Progenitor cell of endocrine pancreas (in vitro differentiated cells): ENCODE data around the gene ANAPC13. TPM values are rescaled to one million over a fixed set of nuclear protein-coding genes. Genes with fewer than 3 reads are reported as not detected.

Experiments
- DNase-seq: peaks from one replicate; pipeline ENCODE4 v3.0.0; 2021; ENCODE audit warnings: low spot score; ENCODE audit not compliant: unreplicated experiment
- H3K27ac Mint-ChIP-seq: 2 replicates; pipeline ENCODE4 v1.8.0; 2021; ENCODE audit warnings: mild to moderate bottlenecking, moderate library complexity, mixed read lengths
- H3K27me3 Mint-ChIP-seq: 2 replicates; pipeline ENCODE4 v1.8.0; 2021; ENCODE audit warnings: mixed read lengths
- H3K36me3 Mint-ChIP-seq: 2 replicates; pipeline ENCODE4 v1.8.0; 2022; ENCODE audit warnings: mixed read lengths; ENCODE audit not compliant: insufficient read depth
- H3K4me1 Mint-ChIP-seq: 2 replicates; pipeline ENCODE4 v1.8.0; 2021; ENCODE audit warnings: low read depth, mixed read lengths
- H3K4me3 Mint-ChIP-seq: 2 replicates; pipeline ENCODE4 v1.8.0; 2021; ENCODE audit warnings: low read depth, mild to moderate bottlenecking, moderate library complexity, mixed read lengths
- H3K9me3 Mint-ChIP-seq: 2 replicates; pipeline ENCODE4 v1.8.0; 2021; ENCODE audit warnings: low read depth, mixed read lengths
- total RNA-seq: library from RNA; stranded (reverse); gene quantifications from 2 replicates; pipeline ENCODE4 v1.2.1, GENCODE V29; 2021
- TF ChIP-seq, protein P1 (sequence below): fragments of 200-600 bp; sonication (generic); IDR thresholded peaks from one replicate; pipeline ENCODE4 v1.5.0; 2021; ENCODE audit warnings: antibody characterized with exemption, mild to moderate bottlenecking; ENCODE audit not compliant: unreplicated experiment

The ANAPC13 gene
- total RNA-seq, 1 donor from 2014 or later: 63.9 TPM

GRCh38 chr3:134458406-134458945, 27.3 kb downstream of the ANAPC13 start:
- Mint-ChIP-seq H3K27ac (no peak overlapping the region), H3K27me3 (peaks cover 6% of the 10 kb centered on the region), H3K4me3 (no peak overlapping the region), H3K4me1 (peaks cover 12% of the 10 kb centered on the region), H3K9me3 (no peaks in the 10 kb centered on the region), H3K36me3 (no peaks in the 10 kb centered on the region)
- DNase-seq: no peak
- TF ChIP-seq, protein P1, sequence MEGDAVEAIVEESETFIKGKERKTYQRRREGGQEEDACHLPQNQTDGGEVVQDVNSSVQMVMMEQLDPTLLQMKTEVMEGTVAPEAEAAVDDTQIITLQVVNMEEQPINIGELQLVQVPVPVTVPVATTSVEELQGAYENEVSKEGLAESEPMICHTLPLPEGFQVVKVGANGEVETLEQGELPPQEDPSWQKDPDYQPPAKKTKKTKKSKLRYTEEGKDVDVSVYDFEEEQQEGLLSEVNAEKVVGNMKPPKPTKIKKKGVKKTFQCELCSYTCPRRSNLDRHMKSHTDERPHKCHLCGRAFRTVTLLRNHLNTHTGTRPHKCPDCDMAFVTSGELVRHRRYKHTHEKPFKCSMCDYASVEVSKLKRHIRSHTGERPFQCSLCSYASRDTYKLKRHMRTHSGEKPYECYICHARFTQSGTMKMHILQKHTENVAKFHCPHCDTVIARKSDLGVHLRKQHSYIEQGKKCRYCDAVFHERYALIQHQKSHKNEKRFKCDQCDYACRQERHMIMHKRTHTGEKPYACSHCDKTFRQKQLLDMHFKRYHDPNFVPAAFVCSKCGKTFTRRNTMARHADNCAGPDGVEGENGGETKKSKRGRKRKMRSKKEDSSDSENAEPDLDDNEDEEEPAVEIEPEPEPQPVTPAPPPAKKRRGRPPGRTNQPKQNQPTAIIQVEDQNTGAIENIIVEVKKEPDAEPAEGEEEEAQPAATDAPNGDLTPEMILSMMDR: no peak

DNA sequence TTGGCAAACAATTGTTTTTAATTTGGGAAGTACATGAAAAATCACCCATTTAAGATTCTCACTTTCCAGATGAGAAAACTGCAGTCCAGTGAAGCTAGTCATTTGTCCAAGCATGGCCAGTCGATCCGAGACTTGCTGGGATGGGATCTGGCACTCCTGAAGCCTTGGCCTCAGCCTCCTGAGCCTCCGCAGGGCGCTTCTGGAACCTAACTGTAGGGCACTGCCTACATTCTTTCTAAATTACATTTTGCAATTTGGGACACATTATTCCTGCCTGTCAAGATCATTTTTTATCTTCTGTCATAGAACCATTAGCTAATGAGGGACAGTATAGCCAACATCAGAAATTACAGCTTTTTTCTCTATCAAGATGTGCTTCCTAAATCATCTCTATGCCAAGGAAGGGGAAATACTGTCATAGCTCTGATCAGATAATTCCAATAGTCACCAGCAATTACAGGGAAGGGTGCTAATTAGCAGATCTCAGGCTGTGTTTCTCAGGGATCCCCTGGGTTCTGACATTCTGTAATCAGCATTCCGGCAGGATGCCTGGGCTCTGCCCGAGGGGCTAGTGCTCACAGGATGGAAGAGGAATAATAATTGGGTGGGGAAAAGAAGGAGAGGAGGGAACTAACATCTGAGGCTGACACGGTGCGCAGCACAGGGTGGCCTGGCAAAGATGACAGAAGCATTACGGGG, 28.3 kb downstream of the ANAPC13 start:
- no peaks in the 10 kb centered on the region for H3K36me3 Mint-ChIP-seq
- no peak overlapping the region for H3K4me3 Mint-ChIP-seq
- H3K4me1 Mint-ChIP-seq: peaks cover 8% of the 10 kb centered on the region
- H3K27ac Mint-ChIP-seq: no peak overlapping the region
- no peak for DNase-seq
- no peaks in the 10 kb centered on the region for H3K9me3 Mint-ChIP-seq
- TF ChIP-seq, protein P1: no peak
- H3K27me3 Mint-ChIP-seq: peaks cover 9% of the 10 kb centered on the region

DNA sequence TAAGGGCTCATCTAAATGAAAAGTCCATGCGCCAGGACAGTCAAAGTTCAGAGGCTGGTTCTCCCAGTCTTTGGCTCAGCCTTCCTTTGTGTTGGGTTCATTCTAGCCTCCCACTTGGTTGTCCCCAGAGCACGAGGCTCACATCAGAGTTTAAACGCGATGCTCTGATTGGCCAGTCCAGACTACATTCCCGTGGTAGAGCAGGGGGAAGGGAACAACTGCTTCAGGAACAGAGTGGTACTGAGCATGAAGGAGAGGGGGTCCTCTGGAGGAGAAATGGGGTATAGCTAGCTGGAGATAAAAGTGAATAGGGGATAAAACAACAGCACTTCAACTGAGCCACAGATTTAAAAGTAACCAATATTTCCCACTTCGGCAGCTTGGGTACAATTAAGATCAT, 32.2 kb downstream of the ANAPC13 start:
- Mint-ChIP-seq H3K9me3 (no peaks in the 10 kb centered on the region), H3K4me1 (peaks cover 4% of the 10 kb centered on the region), H3K4me3 (no peak overlapping the region), H3K27ac (no peak overlapping the region), H3K36me3 (no peaks in the 10 kb centered on the region), H3K27me3 (peaks cover 7% of the 10 kb centered on the region)
- TF ChIP-seq, protein P1: peak; percentile 23
- no peak for DNase-seq

DNA sequence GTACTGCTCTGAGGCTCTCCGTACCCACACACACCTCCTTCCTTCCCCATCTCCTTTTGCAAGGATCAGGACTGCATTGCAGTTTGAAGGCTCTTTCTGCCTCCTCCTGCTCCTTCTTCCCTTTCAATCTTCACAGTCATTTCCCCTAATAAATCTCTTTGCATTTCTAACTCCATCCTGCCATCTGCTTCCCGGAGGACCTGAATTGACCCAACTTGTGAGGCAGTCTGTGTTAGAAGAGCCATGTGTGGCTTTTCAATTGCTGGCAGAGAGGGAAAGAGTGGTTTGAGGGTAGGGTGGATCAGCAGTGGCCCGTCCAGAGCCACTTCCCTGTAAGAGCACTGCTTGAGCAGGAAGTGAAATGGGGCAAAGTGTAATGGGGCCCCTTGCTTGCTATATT, 35.8 kb downstream of the ANAPC13 start:
- H3K27me3 Mint-ChIP-seq: peaks cover 7% of the 10 kb centered on the region
- TF ChIP-seq, protein P1: no peak
- DNase-seq: no peak
- no peak overlapping the region for H3K4me3 Mint-ChIP-seq
- H3K36me3 Mint-ChIP-seq: no peaks in the 10 kb centered on the region
- H3K27ac Mint-ChIP-seq: no peak overlapping the region
- H3K4me1 Mint-ChIP-seq: peaks cover 14% of the 10 kb centered on the region
- no peaks in the 10 kb centered on the region for H3K9me3 Mint-ChIP-seq

DNA sequence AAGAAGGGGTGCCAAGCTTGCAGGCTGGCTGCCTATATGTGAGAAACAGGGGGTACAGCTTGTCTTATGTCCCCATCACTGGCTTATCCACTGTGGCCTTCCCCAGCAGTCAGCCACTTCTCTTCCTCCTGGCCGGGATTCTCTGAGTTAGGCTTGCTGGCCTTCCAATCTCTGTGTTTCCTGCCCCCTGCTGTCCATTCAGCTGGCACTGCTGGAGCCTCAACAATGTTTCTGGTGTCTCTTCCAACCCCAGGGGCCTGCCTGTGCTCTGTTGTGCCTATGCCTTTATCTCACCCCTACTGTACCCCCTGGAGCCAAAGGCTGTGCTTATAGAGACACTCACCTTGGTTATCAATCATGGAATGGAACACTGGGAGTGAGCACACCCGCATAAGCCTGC, 36.5 kb downstream of the ANAPC13 start:
- no peaks in the 10 kb centered on the region for H3K36me3 Mint-ChIP-seq
- TF ChIP-seq, protein P1: peak; percentile 50
- no peak for DNase-seq
- peaks cover 3% of the 10 kb centered on the region for H3K9me3 Mint-ChIP-seq
- H3K4me3 Mint-ChIP-seq: no peak overlapping the region
- H3K27me3 Mint-ChIP-seq: peaks cover 7% of the 10 kb centered on the region
- H3K27ac Mint-ChIP-seq: no peak overlapping the region
- H3K4me1 Mint-ChIP-seq: peaks cover 14% of the 10 kb centered on the region
